H4 (cell line): ENCODE measurements around the gene EDN3. TPM values are rescaled to one million over a fixed set of nuclear protein-coding genes. Genes with fewer than 3 reads are reported as not detected.

ENCODE experiments used
- DNase-seq: peaks from one replicate; pipeline ENCODE4 v3.0.0-alpha.2; 2015; ENCODE audit warnings: low spot score
- total RNA-seq: library from RNA; depleted of rRNA; stranded (reverse); fragments of >200 nt; shearing (Covaris generic); gene quantifications from 2 replicates; pipeline ENCODE4 v1.2.3, GENCODE V29; 2014; rRNA removed

The EDN3 gene
- total RNA-seq, 1 experiment from 2014 or later = not detected

- no peak for DNase-seq
Observed at GRCh38 chr20:59364611-59365010, 64.2 kb downstream of the EDN3 start.

DNA sequence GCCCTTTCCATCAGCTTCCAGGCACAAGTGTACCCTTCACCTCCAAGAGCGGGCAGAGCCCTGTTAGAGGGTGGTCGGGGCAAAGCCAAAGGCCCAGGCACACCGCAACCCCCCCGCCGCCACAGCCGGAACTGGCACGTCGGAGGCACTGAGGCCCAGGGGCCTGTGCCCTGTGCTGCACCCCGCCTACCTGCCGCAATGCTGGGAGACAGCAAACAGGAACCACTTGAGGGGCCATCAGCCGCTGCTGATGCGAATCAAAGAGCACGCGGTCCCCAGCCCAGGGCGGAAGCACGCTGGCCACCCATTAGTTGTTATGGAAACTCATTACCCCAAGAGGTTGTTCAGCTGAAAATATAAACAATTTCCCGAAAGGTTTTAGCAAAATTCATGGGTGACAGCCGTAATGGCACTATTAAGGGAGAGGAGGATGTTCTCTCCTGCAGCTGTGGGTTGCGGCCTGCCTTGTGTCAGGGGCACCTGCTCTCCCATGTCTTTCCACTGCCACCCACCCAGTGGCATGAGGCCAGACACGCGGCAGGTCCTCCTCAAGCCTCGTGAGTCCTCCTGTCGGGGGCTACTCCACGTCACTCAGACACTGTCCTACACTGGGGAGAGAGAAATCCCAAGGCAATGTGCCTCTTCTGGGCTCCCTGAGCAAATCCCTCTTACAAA, 65.3 kb downstream of the EDN3 start:
- DNase-seq = no peak

DNA sequence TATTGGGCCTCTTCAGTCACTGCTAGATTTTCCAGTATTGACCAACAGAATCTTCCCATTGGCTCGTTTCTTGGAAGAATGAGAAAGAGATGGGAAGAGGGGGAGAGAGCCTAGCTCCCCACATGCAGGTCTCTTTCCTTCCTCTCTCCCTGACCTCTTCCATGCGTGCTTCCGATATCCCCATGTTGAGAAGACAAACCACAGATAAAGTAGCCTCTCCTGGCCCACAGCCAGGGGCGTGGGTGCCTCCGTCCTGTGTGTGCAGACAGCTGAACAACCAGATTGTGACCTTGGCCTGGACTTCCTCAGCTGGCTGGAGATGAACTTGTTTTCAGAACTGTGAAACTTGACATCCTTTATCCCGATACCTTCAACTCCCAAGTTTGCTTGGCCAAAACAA, 71.0 kb downstream of the EDN3 start:
- DNase-seq = no peak

- no peak for DNase-seq
Observed at GRCh38 chr20:59374261-59374660, 73.8 kb downstream of the EDN3 start.

DNA sequence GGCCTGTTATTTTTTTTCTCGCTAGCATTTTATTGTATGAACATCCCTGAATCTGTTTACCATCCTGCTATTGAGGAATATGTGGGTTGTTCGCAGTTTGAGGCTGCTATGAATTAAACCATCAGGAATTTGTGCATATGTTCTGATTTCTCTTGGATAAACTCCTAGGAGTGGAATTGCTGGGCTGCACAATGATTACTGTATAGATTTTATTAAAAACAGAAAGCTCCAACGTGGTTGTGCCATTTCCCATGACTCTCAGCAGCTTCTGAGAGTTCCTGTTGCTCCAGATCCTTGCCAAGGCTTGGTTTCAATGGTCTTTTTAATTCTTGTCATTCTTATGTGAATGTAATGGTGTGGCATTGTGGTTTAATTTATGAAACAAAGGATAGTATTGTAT, 75.1 kb downstream of the EDN3 start:
- DNase-seq = no peak

Other genes starting within 250 kb of the EDN3 start
- gene ZNF831, start 136.8 kb upstream of the EDN3 start, total RNA-seq = not detected in 2 replicates